ENCODE measurements around the gene LARP1.
A peak's percentile ranks its signal among the peaks of the same experiment; 100 is the strongest.
"Not testable (repeated sequence)": the region's sequence is repeated elsewhere in the genome, so short reads cannot be mapped to it uniquely, and the experiment has no call there.

The LARP1 gene

GRCh38 chr5:154795235-154795596, 40.0 kb downstream of the LARP1 start:
- no peak for DNase-seq

GRCh38 chr5:154797762-154798161, 42.6 kb downstream of the LARP1 start:
- no peak for DNase-seq

GRCh38 chr5:154800582-154800981, 45.4 kb downstream of the LARP1 start:
- no peak for DNase-seq

- DNase-seq = no peak
These were observed 45.9 kb downstream of the LARP1 start for GRCh38 chr5:154801083-154801482.

- no peak for DNase-seq
These were observed 46.9 kb downstream of the LARP1 start for GRCh38 chr5:154802050-154802449.

GRCh38 chr5:154806176-154806575, 51.0 kb downstream of the LARP1 start:
- no peak for DNase-seq

GRCh38 chr5:154811239-154811638, 56.1 kb downstream of the LARP1 start:
- no peak for DNase-seq

- DNase-seq = peak; percentile 76
These were observed 56.7 kb downstream of the LARP1 start for GRCh38 chr5:154811653-154812465.

- DNase-seq = no peak
These were observed 58.0 kb downstream of the LARP1 start for GRCh38 chr5:154813158-154813557.

- DNase-seq = no peak
These were observed 58.6 kb downstream of the LARP1 start for GRCh38 chr5:154813736-154814135.

GRCh38 chr5:154815025-154815424, 59.8 kb downstream of the LARP1 start:
- DNase-seq = no peak

- DNase-seq = no peak
These were observed 60.6 kb downstream of the LARP1 start for GRCh38 chr5:154815684-154816247.

GRCh38 chr5:154816891-154817492, 61.8 kb downstream of the LARP1 start:
- DNase-seq = no peak

GRCh38 chr5:154817815-154818214, 62.6 kb downstream of the LARP1 start:
- no peak for DNase-seq

- no peak for DNase-seq
These were observed 63.4 kb downstream of the LARP1 start for GRCh38 chr5:154818471-154819116.

GRCh38 chr5:154819546-154819945, 64.4 kb downstream of the LARP1 start:
- DNase-seq = no peak

GRCh38 chr5:154820383-154820782, 65.2 kb downstream of the LARP1 start:
- no peak for DNase-seq

- not testable (repeated sequence) for DNase-seq
These were observed 67.7 kb downstream of the LARP1 start for GRCh38 chr5:154822896-154823295.

- no peak for DNase-seq
These were observed 68.4 kb downstream of the LARP1 start for GRCh38 chr5:154823605-154824004.

GRCh38 chr5:154824070-154824469, 68.9 kb downstream of the LARP1 start:
- DNase-seq = no peak

- no peak for DNase-seq
These were observed 74.0 kb downstream of the LARP1 start for GRCh38 chr5:154829181-154829588.

- no peak for DNase-seq
These were observed 74.5 kb downstream of the LARP1 start for GRCh38 chr5:154829589-154830218.

- DNase-seq = no peak
These were observed 75.0 kb downstream of the LARP1 start for GRCh38 chr5:154830219-154830595.
